ENCODE results near the gene PTPRJ.

PTPRJ gene

DNA sequence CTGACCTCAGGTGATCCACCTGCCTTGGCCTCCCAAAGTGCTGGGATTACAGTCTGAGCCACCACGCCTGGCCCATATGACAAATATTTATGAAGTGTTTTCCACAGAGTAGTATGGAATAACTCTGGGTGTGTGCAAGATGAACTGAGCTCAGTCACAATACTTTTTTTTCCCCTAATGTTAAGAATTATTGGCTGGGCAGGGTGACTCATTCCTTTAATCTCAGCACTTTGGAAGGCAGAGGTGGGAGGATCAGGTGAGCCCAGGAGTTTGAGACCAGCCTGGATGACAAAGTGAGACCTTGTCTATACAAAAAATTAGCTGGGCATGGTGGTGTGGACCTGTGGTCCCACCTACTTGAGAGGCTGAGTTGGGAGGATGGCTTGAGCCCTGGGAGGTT, 6.4 kb downstream of the PTPRJ start:
- Histone ChIP-seq H3K4me1 (ENCODE audit: insufficient read depth, poor library complexity, severe bottlenecking) (peaks cover 14% of the 10 kb centered on the region), H3K4me3 (ENCODE audit: severe bottlenecking) (no peak overlapping the region), H3K36me3 (ENCODE audit: low read depth) (no peaks in the 10 kb centered on the region), H3K27ac (ENCODE audit: poor library complexity, severe bottlenecking) (no peak overlapping the region), H3K9me3 (ENCODE audit: severe bottlenecking) (no peaks in the 10 kb centered on the region), H3K27me3 (ENCODE audit: insufficient read depth, poor library complexity, severe bottlenecking) (no peaks in the 10 kb centered on the region)
- DNase-seq (ENCODE audit: low spot score) (no peak), ATAC-seq (ENCODE audit: low read depth) (peak; percentile 77)
- no peak for TF ChIP-seq CTCF (IDR thresholded peaks at IDR 0.05; ENCODE audit: poor library complexity, severe bottlenecking)

DNA sequence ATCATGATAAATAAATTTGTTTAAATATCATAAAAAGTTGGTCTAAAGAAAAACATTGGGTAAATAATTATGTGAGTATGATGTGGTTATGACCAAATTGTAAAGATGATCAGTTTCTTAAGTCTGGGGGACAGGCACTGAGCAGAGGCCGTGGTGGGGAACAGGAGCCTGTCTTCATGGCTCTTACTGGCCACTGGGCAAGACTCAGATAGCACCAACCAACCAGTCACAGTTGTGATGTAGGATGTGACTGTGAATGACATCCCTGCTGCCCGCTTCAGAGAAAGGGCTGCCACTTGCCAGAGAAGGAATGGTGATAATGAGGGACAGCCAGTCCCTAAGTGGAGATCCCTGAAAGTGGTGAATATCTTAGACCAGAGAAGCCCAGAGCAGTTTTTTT, 7.0 kb downstream of the PTPRJ start:
- DNase-seq (ENCODE audit: low spot score): no peak
- Histone ChIP-seq H3K9me3 (ENCODE audit: severe bottlenecking) (no peaks in the 10 kb centered on the region), H3K27ac (ENCODE audit: poor library complexity, severe bottlenecking) (no peak overlapping the region), H3K4me1 (ENCODE audit: insufficient read depth, poor library complexity, severe bottlenecking) (peaks cover 14% of the 10 kb centered on the region), H3K27me3 (ENCODE audit: insufficient read depth, poor library complexity, severe bottlenecking) (no peaks in the 10 kb centered on the region), H3K36me3 (ENCODE audit: low read depth) (no peaks in the 10 kb centered on the region), H3K4me3 (ENCODE audit: severe bottlenecking) (no peak overlapping the region)
- TF ChIP-seq CTCF (IDR thresholded peaks at IDR 0.05; ENCODE audit: poor library complexity, severe bottlenecking): no peak
- no peak for ATAC-seq (ENCODE audit: low read depth)

DNA sequence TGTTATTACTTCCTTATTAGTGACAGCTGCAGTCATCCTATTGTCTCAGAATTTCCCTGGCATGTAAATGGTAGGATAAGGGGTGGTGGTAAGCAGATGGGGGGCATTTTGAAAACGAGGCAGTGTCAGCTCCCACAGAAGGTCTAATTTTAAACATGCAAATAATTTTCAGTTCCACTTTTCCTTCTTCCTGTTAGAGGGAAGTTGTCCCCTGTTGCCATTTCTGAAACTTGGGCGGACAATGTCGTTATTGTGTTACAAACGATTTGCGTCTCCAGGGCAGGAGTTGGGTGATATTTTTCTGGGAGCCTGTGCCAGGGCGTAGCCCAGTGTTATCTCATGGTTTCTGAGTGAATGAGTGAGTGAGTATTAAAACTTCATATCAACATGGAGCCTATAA, 7.4 kb downstream of the PTPRJ start:
- no peak overlapping the region for H3K27ac ChIP-seq (ENCODE audit: poor library complexity, severe bottlenecking)
- H3K36me3 ChIP-seq (ENCODE audit: low read depth): no peaks in the 10 kb centered on the region
- ATAC-seq (ENCODE audit: low read depth) (no peak), DNase-seq (ENCODE audit: low spot score) (no peak)
- no peak overlapping the region for H3K4me3 ChIP-seq (ENCODE audit: severe bottlenecking)
- no peaks in the 10 kb centered on the region for H3K27me3 ChIP-seq (ENCODE audit: insufficient read depth, poor library complexity, severe bottlenecking)
- TF ChIP-seq CTCF (IDR thresholded peaks at IDR 0.05; ENCODE audit: poor library complexity, severe bottlenecking): no peak
- H3K9me3 ChIP-seq (ENCODE audit: severe bottlenecking): no peaks in the 10 kb centered on the region
- peaks cover 14% of the 10 kb centered on the region for H3K4me1 ChIP-seq (ENCODE audit: insufficient read depth, poor library complexity, severe bottlenecking)

GRCh38 chr11:47989779-47990178, 9.4 kb downstream of the PTPRJ start:
- no peak overlapping the region for H3K27ac ChIP-seq (ENCODE audit: poor library complexity, severe bottlenecking)
- H3K9me3 ChIP-seq (ENCODE audit: severe bottlenecking): no peaks in the 10 kb centered on the region
- H3K4me1 ChIP-seq (ENCODE audit: insufficient read depth, poor library complexity, severe bottlenecking): peaks cover 14% of the 10 kb centered on the region

More at GRCh38 chr11:47989779-47990178, 9.4 kb downstream of the PTPRJ start:
- DNase-seq (ENCODE audit: low spot score) (no peak), ATAC-seq (ENCODE audit: low read depth) (no peak)
- H3K36me3 ChIP-seq (ENCODE audit: low read depth): no peaks in the 10 kb centered on the region
- no peak for TF ChIP-seq CTCF (IDR thresholded peaks at IDR 0.05; ENCODE audit: poor library complexity, severe bottlenecking)
- H3K27me3 ChIP-seq (ENCODE audit: insufficient read depth, poor library complexity, severe bottlenecking): no peaks in the 10 kb centered on the region
- no peak overlapping the region for H3K4me3 ChIP-seq (ENCODE audit: severe bottlenecking)
